SK-N-SH treated with all-trans-retinoic acid at 6 μM for 48 hours (cell line): ENCODE data around the gene PPARA.

Experiments used
- ATAC-seq: fragments of 200-7000 bp; cut with Tn5 transposase; 3 replicates; pipeline ENCODE4 v1.9.1; 2020; ENCODE audit warnings: mild to moderate bottlenecking, moderate library complexity
- ARNTL ChIP-seq: fragments of 450-650 bp; formaldehyde crosslinking; IDR thresholded peaks from 2 replicates; pipeline ENCODE4 v1.5.0; 2020; ENCODE audit warnings: low read depth, mild to moderate bottlenecking, moderate library complexity, borderline replicate concordance
- BACH2 ChIP-seq: fragments of 250-450 bp; sonication (Bioruptor Pico); IDR thresholded peaks from 2 replicates; pipeline ENCODE4 v1.9.0; 2021; ENCODE audit warnings: mild to moderate bottlenecking, borderline replicate concordance
- CSDC2 ChIP-seq: fragments of 250-450 bp; sonication (Bioruptor Pico); IDR thresholded peaks from 2 replicates; pipeline ENCODE4 v1.5.0; 2020; ENCODE audit warnings: mild to moderate bottlenecking, moderate library complexity
- ESRRG ChIP-seq: fragments of 250-450 bp; sonication (Bioruptor Pico); IDR thresholded peaks from 2 replicates; pipeline ENCODE4 v1.6.1; 2021; ENCODE audit warnings: mild to moderate bottlenecking
- GLIS3 ChIP-seq: fragments of 250-450 bp; sonication (Bioruptor Pico); IDR thresholded peaks from 2 replicates; pipeline ENCODE4 v1.5.0; 2020; ENCODE audit warnings: mild to moderate bottlenecking, moderate library complexity
- ISL1 ChIP-seq: fragments of 250-450 bp; sonication (Bioruptor Pico); IDR thresholded peaks from 2 replicates; pipeline ENCODE4 v2.1.2; 2022; ENCODE audit warnings: mild to moderate bottlenecking, moderate library complexity
- OSR1 ChIP-seq: fragments of 250-450 bp; sonication (Bioruptor Pico); IDR thresholded peaks from 2 replicates; pipeline ENCODE4 v1.8.0; 2022; ENCODE audit warnings: moderate library complexity, mild to moderate bottlenecking, inconsistent platforms
- PPARA ChIP-seq: fragments of 250-450 bp; sonication (Bioruptor Pico); IDR thresholded peaks from 2 replicates; pipeline ENCODE4 v1.5.0; 2020; ENCODE audit warnings: mild to moderate bottlenecking, borderline replicate concordance
- RARB ChIP-seq: fragments of 250-450 bp; sonication (Bioruptor Pico); IDR thresholded peaks from 2 replicates; pipeline ENCODE4 v1.8.0; 2021; ENCODE audit warnings: mild to moderate bottlenecking, moderate library complexity
- SNAI2 ChIP-seq: fragments of 250-450 bp; sonication (Bioruptor Pico); IDR thresholded peaks from 2 replicates; pipeline ENCODE4 v1.5.0; 2020; ENCODE audit warnings: mild to moderate bottlenecking, moderate library complexity
- TCF4 ChIP-seq: fragments of 250-450 bp; sonication (Bioruptor Pico); IDR thresholded peaks from 2 replicates; pipeline ENCODE4 v1.8.0; 2021; ENCODE audit warnings: mild to moderate bottlenecking, moderate library complexity, borderline replicate concordance
- TOX ChIP-seq: fragments of 250-450 bp; sonication (Bioruptor Pico); IDR thresholded peaks from 2 replicates; pipeline ENCODE4 v1.8.0; 2021; ENCODE audit warnings: mild to moderate bottlenecking, moderate library complexity, borderline replicate concordance
- ZC3H10 ChIP-seq: fragments of 250-450 bp; sonication (Bioruptor Pico); IDR thresholded peaks from 2 replicates; pipeline ENCODE4 v1.5.1; 2021; ENCODE audit warnings: mild to moderate bottlenecking, moderate library complexity
- ZFP3 ChIP-seq: fragments of 250-450 bp; sonication (Bioruptor Pico); IDR thresholded peaks from 2 replicates; pipeline ENCODE4 v1.5.0; 2020; ENCODE audit warnings: mild to moderate bottlenecking, moderate library complexity
- ZFP30 ChIP-seq: fragments of 450-650 bp; formaldehyde crosslinking; IDR thresholded peaks from 2 replicates; pipeline ENCODE4 v1.5.0; 2022; ENCODE audit warnings: mild to moderate bottlenecking, moderate library complexity
- ZNF565 ChIP-seq: fragments of 450-650 bp; formaldehyde crosslinking; conservative IDR thresholded peaks from 2 replicates; pipeline ENCODE4 v1.5.0; 2020; ENCODE audit warnings: low read depth, mild to moderate bottlenecking, moderate library complexity
- ZNF70 ChIP-seq: fragments of 450-650 bp; formaldehyde crosslinking; IDR thresholded peaks from 2 replicates; pipeline ENCODE4 v1.5.0; 2020; ENCODE audit warnings: mild to moderate bottlenecking, moderate library complexity
- TF ChIP-seq, protein P1 (sequence below): fragments of 250-450 bp; sonication (Bioruptor Pico); IDR thresholded peaks from 2 replicates; pipeline ENCODE4 v1.5.1; 2020; ENCODE audit warnings: low read depth, mild to moderate bottlenecking, moderate library complexity
- TF ChIP-seq, protein P2 (sequence below): fragments of 250-450 bp; sonication (Bioruptor Pico); IDR thresholded peaks from 2 replicates; pipeline ENCODE4 v1.5.0; 2020; ENCODE audit warnings: mild to moderate bottlenecking, moderate library complexity
- TF ChIP-seq, protein P3 (sequence below): fragments of 250-450 bp; sonication (Bioruptor Pico); IDR thresholded peaks from 2 replicates; pipeline ENCODE4 v1.8.0; 2021; ENCODE audit warnings: low read depth, mild to moderate bottlenecking, moderate library complexity, borderline replicate concordance
- TF ChIP-seq, protein P4 (sequence below): fragments of 250-450 bp; sonication (Bioruptor Pico); IDR thresholded peaks from 2 replicates; pipeline ENCODE4 v1.5.1; 2021; ENCODE audit warnings: mild to moderate bottlenecking, moderate library complexity

Gene PPARA

DNA sequence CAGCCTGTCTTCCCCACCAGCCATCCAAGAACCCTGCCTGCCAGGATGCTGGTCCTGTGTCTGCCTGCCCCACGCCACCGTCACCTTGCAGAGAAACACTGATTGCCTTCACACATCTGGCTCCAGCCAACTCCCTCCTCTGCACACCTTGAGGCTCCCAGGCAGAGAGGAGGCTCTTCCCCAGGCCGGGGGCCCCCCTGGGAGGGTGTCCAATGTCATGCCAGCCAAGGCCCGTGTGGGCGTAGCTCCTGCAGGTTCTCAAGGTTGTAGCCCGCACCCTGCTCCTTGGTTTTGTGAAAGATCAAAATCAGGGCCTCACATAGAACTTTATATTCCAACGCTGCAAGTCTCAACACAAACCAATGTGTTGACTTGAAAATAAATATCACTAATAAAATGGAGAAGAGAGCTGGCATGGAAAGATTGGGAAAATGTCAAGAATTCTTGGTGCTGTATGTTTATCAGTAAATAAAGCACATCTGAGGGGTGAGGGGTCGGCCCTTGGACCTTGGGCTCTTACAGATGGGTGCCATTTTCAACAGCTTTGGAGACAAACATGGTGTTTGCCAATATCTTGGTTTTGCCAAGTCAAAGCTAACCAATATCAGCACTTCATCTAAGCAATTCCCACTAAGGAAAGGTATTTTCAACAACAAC, 6.7 kb upstream of the PPARA start (continued):
- TF ChIP-seq TCF4 (CRISPR knock-in tag), result no peak

DNA sequence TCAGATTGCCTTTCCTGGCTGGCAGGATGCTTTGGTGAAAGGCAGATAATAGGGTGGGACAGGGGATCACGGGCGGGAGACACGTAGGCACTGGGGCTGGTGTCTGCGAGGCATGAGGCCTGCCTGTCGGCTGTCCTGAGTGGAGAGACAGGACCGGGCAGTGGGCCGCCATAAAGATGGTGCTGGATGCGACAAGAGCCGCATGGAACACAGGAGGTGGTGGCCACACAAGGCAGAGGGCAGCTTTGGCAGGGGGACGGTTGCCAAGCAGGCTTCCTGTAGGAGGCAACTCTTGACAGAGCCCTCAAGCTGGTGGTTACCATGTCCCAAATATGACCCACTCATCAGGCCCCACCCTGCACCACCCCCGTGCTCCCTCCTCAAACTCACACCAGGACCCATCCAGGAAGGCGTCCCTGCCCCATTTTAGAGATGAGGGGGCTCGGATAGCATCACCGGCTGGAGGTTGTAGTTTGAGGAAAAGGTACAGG, 4.9 kb upstream of the PPARA start:
- TF ChIP-seq ISL1 (CRISPR knock-in tag), result no peak
- no peak for TF ChIP-seq ZFP30
- TF ChIP-seq, protein P1, sequence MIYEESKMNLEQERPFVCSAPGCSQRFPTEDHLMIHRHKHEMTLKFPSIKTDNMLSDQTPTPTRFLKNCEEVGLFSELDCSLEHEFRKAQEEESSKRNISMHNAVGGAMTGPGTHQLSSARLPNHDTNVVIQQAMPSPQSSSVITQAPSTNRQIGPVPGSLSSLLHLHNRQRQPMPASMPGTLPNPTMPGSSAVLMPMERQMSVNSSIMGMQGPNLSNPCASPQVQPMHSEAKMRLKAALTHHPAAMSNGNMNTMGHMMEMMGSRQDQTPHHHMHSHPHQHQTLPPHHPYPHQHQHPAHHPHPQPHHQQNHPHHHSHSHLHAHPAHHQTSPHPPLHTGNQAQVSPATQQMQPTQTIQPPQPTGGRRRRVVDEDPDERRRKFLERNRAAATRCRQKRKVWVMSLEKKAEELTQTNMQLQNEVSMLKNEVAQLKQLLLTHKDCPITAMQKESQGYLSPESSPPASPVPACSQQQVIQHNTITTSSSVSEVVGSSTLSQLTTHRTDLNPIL (CRISPR knock-in tag), result no peak
- TF ChIP-seq BACH2, result no peak
- TF ChIP-seq PPARA, result no peak
- no peak for TF ChIP-seq CSDC2
- TF ChIP-seq GLIS3 (CRISPR knock-in tag), result no peak
- no peak for TF ChIP-seq ZFP3 (CRISPR knock-in tag)
- TF ChIP-seq, protein P2, sequence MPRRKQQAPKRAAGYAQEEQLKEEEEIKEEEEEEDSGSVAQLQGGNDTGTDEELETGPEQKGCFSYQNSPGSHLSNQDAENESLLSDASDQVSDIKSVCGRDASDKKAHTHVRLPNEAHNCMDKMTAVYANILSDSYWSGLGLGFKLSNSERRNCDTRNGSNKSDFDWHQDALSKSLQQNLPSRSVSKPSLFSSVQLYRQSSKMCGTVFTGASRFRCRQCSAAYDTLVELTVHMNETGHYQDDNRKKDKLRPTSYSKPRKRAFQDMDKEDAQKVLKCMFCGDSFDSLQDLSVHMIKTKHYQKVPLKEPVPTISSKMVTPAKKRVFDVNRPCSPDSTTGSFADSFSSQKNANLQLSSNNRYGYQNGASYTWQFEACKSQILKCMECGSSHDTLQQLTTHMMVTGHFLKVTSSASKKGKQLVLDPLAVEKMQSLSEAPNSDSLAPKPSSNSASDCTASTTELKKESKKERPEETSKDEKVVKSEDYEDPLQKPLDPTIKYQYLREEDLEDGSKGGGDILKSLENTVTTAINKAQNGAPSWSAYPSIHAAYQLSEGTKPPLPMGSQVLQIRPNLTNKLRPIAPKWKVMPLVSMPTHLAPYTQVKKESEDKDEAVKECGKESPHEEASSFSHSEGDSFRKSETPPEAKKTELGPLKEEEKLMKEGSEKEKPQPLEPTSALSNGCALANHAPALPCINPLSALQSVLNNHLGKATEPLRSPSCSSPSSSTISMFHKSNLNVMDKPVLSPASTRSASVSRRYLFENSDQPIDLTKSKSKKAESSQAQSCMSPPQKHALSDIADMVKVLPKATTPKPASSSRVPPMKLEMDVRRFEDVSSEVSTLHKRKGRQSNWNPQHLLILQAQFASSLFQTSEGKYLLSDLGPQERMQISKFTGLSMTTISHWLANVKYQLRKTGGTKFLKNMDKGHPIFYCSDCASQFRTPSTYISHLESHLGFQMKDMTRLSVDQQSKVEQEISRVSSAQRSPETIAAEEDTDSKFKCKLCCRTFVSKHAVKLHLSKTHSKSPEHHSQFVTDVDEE (CRISPR knock-in tag), result no peak
- TF ChIP-seq SNAI2 (CRISPR knock-in tag), result no peak
- TF ChIP-seq TCF4 (CRISPR knock-in tag), result no peak
- ATAC-seq, result no peak

DNA sequence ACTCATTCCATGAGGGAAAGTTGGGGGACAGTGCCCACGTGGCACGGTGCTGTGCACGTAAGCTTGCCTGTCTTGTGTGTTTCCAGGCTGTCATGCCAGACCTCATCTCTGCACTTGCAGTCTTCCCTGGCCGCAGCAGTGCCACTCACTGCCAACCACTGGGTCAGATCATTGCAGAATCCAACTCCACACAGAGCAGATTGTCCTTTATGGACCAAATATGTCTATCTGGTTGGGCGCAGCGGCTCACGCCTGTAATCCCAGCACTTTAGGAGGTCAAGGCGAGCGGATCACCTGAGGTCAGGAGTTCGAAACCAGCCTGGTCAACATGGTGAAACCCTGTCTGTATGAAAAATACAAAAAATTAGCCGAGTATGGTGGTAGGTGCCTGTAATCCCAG, 4.4 kb upstream of the PPARA start:
- no peak for TF ChIP-seq SNAI2 (CRISPR knock-in tag)
- ATAC-seq, result no peak

DNA sequence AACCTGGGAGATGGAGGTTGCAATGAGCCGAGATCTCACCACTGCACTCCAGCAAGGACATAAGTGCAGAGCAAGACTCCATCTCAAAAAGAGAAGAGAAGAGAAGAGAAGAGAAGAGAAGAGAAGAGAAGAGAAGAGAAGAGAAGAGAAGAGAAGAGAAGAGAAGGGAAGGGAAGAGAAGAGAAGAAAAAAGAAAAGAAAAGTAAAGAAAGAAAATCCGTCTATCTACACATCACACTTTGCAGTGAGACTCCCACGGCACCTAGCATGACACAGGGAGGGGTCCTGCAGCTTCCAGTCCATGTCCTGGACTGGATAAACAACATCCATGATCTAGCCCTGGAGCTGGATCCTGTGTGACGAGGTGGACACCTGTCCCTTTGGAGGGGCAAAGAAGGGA, 4.0 kb upstream of the PPARA start:
- no peak for ATAC-seq
- TF ChIP-seq, protein P3, sequence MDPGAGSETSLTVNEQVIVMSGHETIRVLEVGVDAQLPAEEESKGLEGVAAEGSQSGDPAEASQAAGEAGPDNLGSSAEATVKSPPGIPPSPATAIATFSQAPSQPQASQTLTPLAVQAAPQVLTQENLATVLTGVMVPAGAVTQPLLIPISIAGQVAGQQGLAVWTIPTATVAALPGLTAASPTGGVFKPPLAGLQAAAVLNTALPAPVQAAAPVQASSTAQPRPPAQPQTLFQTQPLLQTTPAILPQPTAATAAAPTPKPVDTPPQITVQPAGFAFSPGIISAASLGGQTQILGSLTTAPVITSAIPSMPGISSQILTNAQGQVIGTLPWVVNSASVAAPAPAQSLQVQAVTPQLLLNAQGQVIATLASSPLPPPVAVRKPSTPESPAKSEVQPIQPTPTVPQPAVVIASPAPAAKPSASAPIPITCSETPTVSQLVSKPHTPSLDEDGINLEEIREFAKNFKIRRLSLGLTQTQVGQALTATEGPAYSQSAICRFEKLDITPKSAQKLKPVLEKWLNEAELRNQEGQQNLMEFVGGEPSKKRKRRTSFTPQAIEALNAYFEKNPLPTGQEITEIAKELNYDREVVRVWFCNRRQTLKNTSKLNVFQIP (CRISPR knock-in tag), result no peak
- no peak for TF ChIP-seq GLIS3 (CRISPR knock-in tag)
- TF ChIP-seq SNAI2 (CRISPR knock-in tag), result no peak
- TF ChIP-seq ZC3H10, result no peak
- TF ChIP-seq ESRRG (CRISPR knock-in tag), result no peak
- TF ChIP-seq ZNF70, result no peak
- no peak for TF ChIP-seq TOX (CRISPR knock-in tag)
- no peak for TF ChIP-seq CSDC2
- no peak for TF ChIP-seq PPARA
- no peak for TF ChIP-seq OSR1
- no peak for TF ChIP-seq TCF4 (CRISPR knock-in tag)
- no peak for TF ChIP-seq ZFP3 (CRISPR knock-in tag)
- TF ChIP-seq RARB (CRISPR knock-in tag), result no peak
- TF ChIP-seq ARNTL (CRISPR knock-in tag), result no peak
- no peak for TF ChIP-seq ZNF565 (CRISPR knock-in tag)
- no peak for TF ChIP-seq ZFP30
- TF ChIP-seq, protein P1 (CRISPR knock-in tag), result no peak

DNA sequence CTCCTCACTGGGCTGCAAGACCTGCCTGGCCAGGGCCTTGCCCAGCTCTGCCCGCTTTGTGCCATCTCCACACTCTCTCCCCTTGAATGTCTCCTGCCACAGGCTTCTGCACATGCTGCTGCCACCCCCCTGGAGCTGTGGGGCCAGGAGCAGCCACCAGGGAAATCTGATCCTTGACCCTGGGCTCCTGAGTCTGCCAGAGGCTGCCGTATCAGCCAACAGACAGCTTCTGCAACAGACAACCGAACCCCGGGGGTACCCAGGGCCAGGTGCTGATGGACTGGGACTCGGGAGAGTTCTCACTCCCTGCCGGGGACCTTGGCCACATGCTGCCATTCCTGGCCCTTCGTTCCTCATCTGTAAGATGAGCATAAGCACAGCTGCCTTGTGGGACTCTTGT, 3.3 kb upstream of the PPARA start:
- TF ChIP-seq CSDC2, result no peak
- TF ChIP-seq, protein P4, sequence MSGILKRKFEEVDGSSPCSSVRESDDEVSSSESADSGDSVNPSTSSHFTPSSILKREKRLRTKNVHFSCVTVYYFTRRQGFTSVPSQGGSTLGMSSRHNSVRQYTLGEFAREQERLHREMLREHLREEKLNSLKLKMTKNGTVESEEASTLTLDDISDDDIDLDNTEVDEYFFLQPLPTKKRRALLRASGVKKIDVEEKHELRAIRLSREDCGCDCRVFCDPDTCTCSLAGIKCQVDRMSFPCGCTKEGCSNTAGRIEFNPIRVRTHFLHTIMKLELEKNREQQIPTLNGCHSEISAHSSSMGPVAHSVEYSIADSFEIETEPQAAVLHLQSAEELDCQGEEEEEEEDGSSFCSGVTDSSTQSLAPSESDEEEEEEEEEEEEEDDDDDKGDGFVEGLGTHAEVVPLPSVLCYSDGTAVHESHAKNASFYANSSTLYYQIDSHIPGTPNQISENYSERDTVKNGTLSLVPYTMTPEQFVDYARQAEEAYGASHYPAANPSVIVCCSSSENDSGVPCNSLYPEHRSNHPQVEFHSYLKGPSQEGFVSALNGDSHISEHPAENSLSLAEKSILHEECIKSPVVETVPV (CRISPR knock-in tag), result no peak
- no peak for ATAC-seq
